DND-41 (cell line): ENCODE data around the gene THBS2.

Experiments
- EZH2 ChIP-seq: IDR thresholded peaks from 3 replicates; pipeline ENCODE4 v1.6.1; 2012; ENCODE audit warnings: borderline replicate concordance, low read depth, mild to moderate bottlenecking, moderate library complexity, low read length, inconsistent platforms; ENCODE audit not compliant: severe bottlenecking
- TF ChIP-seq, protein P1 (sequence below): IDR thresholded peaks from 2 replicates; pipeline ENCODE4 v1.5.1; 2012; ENCODE audit warnings: borderline replicate concordance, low read length, moderate library complexity, mild to moderate bottlenecking; ENCODE audit not compliant: poor library complexity, severe bottlenecking; ENCODE audit errors: extremely low read depth

DNA sequence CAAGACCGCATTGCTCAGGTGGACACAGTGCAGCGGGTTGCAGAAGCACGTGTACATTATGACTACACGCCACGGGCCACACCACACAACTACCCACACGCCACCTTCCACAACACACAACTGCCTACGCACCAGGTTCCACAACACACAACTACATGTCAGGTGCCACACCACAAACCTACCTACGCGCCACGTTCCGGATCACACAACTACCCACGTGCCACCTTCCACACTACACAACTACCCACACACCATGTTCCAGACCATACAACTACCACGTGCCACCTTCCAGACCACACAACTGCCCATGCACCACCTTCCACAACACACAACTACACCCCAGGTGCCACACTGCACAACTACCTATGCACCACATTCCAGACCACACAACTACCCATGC is 20.5 kb downstream of the THBS2 start:
- TF ChIP-seq, protein P1, sequence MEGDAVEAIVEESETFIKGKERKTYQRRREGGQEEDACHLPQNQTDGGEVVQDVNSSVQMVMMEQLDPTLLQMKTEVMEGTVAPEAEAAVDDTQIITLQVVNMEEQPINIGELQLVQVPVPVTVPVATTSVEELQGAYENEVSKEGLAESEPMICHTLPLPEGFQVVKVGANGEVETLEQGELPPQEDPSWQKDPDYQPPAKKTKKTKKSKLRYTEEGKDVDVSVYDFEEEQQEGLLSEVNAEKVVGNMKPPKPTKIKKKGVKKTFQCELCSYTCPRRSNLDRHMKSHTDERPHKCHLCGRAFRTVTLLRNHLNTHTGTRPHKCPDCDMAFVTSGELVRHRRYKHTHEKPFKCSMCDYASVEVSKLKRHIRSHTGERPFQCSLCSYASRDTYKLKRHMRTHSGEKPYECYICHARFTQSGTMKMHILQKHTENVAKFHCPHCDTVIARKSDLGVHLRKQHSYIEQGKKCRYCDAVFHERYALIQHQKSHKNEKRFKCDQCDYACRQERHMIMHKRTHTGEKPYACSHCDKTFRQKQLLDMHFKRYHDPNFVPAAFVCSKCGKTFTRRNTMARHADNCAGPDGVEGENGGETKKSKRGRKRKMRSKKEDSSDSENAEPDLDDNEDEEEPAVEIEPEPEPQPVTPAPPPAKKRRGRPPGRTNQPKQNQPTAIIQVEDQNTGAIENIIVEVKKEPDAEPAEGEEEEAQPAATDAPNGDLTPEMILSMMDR: no peak
- no peak for TF ChIP-seq EZH2
